Measurements from ENCODE around the gene C4BPA.

GRCh38 chr1:207172321-207172720, 68.3 kb downstream of the C4BPA start:
- TF ChIP-seq CTCF (IDR thresholded peaks at IDR 0.05) (no peak), POLR2A (IDR thresholded peaks at IDR 0.05) (no peak)

Data from uterus (tissue), 2 donors.